Testis (tissue), 2 donors: ENCODE data around the gene ATG12.

Experiments used
- CTCF ChIP-seq, 3 experiments: fragments of 450-650 bp in 2 of 3; fragments of 200-600 bp in 1 of 3; sonication (generic) in 1 of 3; IDR thresholded peaks; one replicate each; pipeline ENCODE4 v1.5.1; 2016 to 2019; ENCODE audit warnings: antibody characterized with exemption in 3 of 3, mild to moderate bottlenecking in 2 of 3, moderate library complexity in 1 of 3
- POLR2A ChIP-seq: fragments of 450-650 bp; IDR thresholded peaks from one replicate; pipeline ENCODE4 v1.6.1; 2017; ENCODE audit warnings: antibody characterized with exemption, mild to moderate bottlenecking, moderate library complexity

DNA sequence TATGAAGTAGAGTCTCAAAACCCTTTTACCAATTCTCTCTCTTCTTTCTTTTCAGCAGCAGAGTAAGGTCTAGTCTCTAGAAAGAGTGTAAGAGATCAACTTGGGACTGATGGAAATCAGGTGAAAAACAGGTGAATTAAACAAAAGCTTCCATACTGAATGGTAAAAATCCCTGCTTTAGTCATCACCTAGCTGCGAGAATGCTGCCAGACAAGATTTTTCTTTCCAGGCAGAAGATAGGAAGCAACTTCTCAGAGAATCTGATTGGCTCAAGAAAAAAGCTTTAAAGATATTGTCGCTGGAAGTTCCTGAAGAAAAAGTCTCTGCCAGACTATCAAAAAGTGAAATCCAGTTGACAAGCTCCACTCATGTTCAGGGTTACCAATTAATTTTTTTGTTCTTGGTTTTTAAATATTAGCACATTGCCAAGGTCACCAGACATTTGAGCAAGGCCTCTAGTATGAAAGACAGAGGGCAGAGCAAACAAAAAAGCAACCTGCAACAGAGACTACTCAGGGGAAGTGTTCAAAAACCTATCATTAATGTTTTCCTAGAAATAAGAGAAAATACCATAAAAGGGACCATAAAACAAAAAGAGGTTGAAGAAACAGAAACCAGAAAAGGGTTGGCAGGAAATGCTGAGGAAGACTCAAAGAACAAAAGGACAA, 34.2 kb downstream of the ATG12 start:
- no peak for TF ChIP-seq POLR2A
- no peak for TF ChIP-seq CTCF (IDR thresholded peaks at IDR 0.05)
